Measurements from ENCODE around the gene PSTPIP2. TPM values are rescaled to one million over a fixed set of nuclear protein-coding genes. Genes with fewer than 3 reads are reported as not detected.

PSTPIP2 gene
- total and polyA plus RNA-seq, 2 of the 8 experiments (the other 6 are each of a cell fraction or from before 2014, with no cell fraction given) = 1.8 to 2.4 TPM

DNA sequence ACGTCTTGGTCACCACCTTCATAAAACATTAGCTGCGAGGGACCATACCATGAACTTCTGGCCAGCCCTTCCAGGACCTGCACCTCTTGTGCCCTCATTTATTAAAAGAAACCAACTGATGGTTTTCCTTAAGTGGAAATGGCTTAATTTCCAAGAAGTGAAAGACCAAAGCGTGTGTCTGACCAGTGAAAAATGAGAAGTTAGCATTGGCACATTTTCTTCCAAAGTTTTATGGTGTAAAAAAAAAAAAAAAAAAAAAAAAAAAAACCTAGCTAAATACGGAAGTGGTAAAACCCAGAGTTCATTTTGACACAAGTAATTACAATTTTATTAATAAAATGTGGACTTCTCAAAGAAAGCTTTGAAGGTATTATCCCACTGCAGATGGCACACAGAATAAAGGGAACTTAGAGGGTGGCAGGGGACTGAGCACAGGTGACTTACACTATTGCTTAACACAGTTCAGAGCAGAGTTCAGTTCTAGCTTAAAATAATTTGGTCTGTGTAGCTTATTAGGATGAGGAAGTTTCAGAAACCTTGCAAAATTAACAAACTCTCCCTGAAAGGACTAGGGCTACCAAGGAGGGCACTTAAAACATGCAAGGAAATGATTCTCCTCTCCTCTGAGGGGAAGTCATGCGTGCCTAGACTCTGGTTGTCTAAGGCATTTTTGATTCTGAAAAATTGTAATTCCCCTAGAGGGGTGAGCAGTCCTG is 62.8 kb downstream of the PSTPIP2 start:
- H3K23ac ChIP-seq (ENCODE audit: insufficient read length) = no peak overlapping the region
- FAIRE-seq (no peak), DNase-seq (ENCODE audit: low read depth in 1 of 2, low spot score in 2 of 2) (no peak)
- H4K8ac ChIP-seq (ENCODE audit: extremely low read depth, insufficient read depth, low read length) = no peak overlapping the region
- H3K14ac ChIP-seq (ENCODE audit: insufficient read length) = no peak overlapping the region
- no peaks in the 10 kb centered on the region for H3K36me3 ChIP-seq (ENCODE audit: control insufficient read depth in 2 of 4, insufficient read depth in 4 of 4, low read length in 3 of 4)
- no peak overlapping the region for H2AFZ ChIP-seq (ENCODE audit: low read length)
- POLR2A ChIA-PET (ENCODE audit: partially characterized antibody) = interaction anchor here (0.8 kb wide), 1 partner anchor 11 kb away, joined by 4 read pairs; no protein-coding TSS in a partner anchor
- H3K9me3 ChIP-seq (ENCODE audit: insufficient read depth in 2 of 2, low read depth in 1 of 2, low read length in 1 of 2) = no peaks in the 10 kb centered on the region
- H3K56ac ChIP-seq (replicated peaks; ENCODE audit: insufficient read length, low read depth, low read length) = no peak overlapping the region
- no peak overlapping the region for H3K27ac ChIP-seq (ENCODE audit: low read depth, low read length)
- 87% methylated on average over 5 of the region's 5 CpGs; no CpG with 5 or more reads in 1 of the 2 experiments for WGBS, 2 experiments (ENCODE audit: extremely low coverage in 1 of 2, insufficient coverage in 1 of 2, insufficient read length in 1 of 2, insufficient replicate concordance in 2 of 2, low coverage in 1 of 2, low lambda C conversion rate in 2 of 2, missing lambda C conversion rate in 1 of 2)
- H3K9ac ChIP-seq (replicated peaks in 1 of 4; ENCODE audit: extremely low read depth in 1 of 4, low read depth in 3 of 4, low read length in 3 of 4) = no peak overlapping the region
- H2AK5ac ChIP-seq (ENCODE audit: low read depth, low read length) = no peak overlapping the region
- CTCF ChIA-PET (ENCODE audit: partially characterized antibody) = interaction anchor here (0.7 to 2.8 kb wide), 3 partner anchors 10 to 63 kb away, joined by 3 to 7 read pairs (median 4); partner anchors contain the start of gene PSTPIP2
- no peaks in the 10 kb centered on the region for H3K79me1 ChIP-seq (ENCODE audit: low read depth, low read length)
- no peak overlapping the region for H4K5ac ChIP-seq (ENCODE audit: insufficient read length, low read depth, low read length)
- no peak overlapping the region for H2BK120ac ChIP-seq (replicated peaks; ENCODE audit: low read depth, low read length)
- no peaks in the 10 kb centered on the region for H4K20me1 ChIP-seq (replicated peaks in 1 of 2; ENCODE audit: control insufficient read depth in 1 of 2, insufficient read depth in 2 of 2, low read length in 2 of 2)
- H3K4me3 ChIP-seq (ENCODE audit: extremely low read depth in 1 of 4, insufficient read depth in 2 of 4, low read depth in 3 of 4, low read length in 4 of 4) = no peak overlapping the region
- H2BK5ac ChIP-seq (ENCODE audit: low read depth, low read length) = no peak overlapping the region
- no peaks in the 10 kb centered on the region for H3K79me2 ChIP-seq (ENCODE audit: control insufficient read depth in 1 of 2, insufficient read depth in 2 of 2, low read length in 2 of 2)
- H2BK20ac ChIP-seq (ENCODE audit: low read length) = no peak overlapping the region
- H4K91ac ChIP-seq (replicated peaks; ENCODE audit: insufficient read length, low read length) = no peak overlapping the region
- no peak overlapping the region for H3K4ac ChIP-seq (replicated peaks; ENCODE audit: insufficient read length, low read depth, low read length)
- no peak overlapping the region for H2BK12ac ChIP-seq (ENCODE audit: low read depth, low read length)
- no peak overlapping the region for H3K18ac ChIP-seq (ENCODE audit: extremely low read depth, low read length)
- H3K23me2 ChIP-seq (ENCODE audit: low read depth, low read length) = no peaks in the 10 kb centered on the region
- no peak overlapping the region for H2BK15ac ChIP-seq (ENCODE audit: low read length)
- H3K27me3 ChIP-seq (replicated peaks in 1 of 4; ENCODE audit: control insufficient read depth in 3 of 4, extremely low read depth in 1 of 4, insufficient read depth in 3 of 4, low read length in 3 of 4) = no peaks in the 10 kb centered on the region
- H3K4me1 ChIP-seq (replicated peaks in 1 of 4; ENCODE audit: control insufficient read depth in 3 of 4, insufficient read depth in 4 of 4, low read length in 3 of 4) = no peaks in the 10 kb centered on the region
- no peak overlapping the region for H3K4me2 ChIP-seq (ENCODE audit: insufficient read depth in 1 of 2, low read depth in 2 of 2, low read length in 2 of 2)
- TF ChIP-seq, protein P1, sequence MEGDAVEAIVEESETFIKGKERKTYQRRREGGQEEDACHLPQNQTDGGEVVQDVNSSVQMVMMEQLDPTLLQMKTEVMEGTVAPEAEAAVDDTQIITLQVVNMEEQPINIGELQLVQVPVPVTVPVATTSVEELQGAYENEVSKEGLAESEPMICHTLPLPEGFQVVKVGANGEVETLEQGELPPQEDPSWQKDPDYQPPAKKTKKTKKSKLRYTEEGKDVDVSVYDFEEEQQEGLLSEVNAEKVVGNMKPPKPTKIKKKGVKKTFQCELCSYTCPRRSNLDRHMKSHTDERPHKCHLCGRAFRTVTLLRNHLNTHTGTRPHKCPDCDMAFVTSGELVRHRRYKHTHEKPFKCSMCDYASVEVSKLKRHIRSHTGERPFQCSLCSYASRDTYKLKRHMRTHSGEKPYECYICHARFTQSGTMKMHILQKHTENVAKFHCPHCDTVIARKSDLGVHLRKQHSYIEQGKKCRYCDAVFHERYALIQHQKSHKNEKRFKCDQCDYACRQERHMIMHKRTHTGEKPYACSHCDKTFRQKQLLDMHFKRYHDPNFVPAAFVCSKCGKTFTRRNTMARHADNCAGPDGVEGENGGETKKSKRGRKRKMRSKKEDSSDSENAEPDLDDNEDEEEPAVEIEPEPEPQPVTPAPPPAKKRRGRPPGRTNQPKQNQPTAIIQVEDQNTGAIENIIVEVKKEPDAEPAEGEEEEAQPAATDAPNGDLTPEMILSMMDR (IDR thresholded peaks at IDR 0.05; ENCODE audit: control extremely low read depth in 1 of 3, insufficient read depth in 1 of 3, low read depth in 1 of 3, low read length in 3 of 3) = no peak
- no peak for TF ChIP-seq SIX5 (IDR thresholded peaks at IDR 0.05; ENCODE audit: low read depth, low read length)
- TF ChIP-seq RAD21 (IDR thresholded peaks at IDR 0.05 in 1 of 2, conservative IDR thresholded peaks at IDR 0.05 in 1 of 2; ENCODE audit: low read depth in 2 of 2, low read length in 2 of 2) = no peak
- TF ChIP-seq POU5F1 (IDR thresholded peaks at IDR 0.05; ENCODE audit: low read depth, low read length) = no peak
- no peak for TF ChIP-seq POLR2AphosphoS5 (IDR thresholded peaks at IDR 0.05; ENCODE audit: low read depth, low read length)
- TF ChIP-seq JUND (IDR thresholded peaks at IDR 0.05; ENCODE audit: low read length) = no peak
- TF ChIP-seq NANOG (IDR thresholded peaks at IDR 0.05; ENCODE audit: insufficient read depth, low read depth, low read length, poor library complexity, severe bottlenecking) = no peak
- no peak for TF ChIP-seq PHF8 (conservative IDR thresholded peaks at IDR 0.05; ENCODE audit: low read depth, low read length)
- no peak for TF ChIP-seq RFX5 (IDR thresholded peaks at IDR 0.05; ENCODE audit: borderline replicate concordance, low read depth, low read length)
- TF ChIP-seq JUN (IDR thresholded peaks at IDR 0.05; ENCODE audit: low read depth, low read length) = no peak
